RWPE2 (cell line): ENCODE data around the gene PLA2G2E.

Source experiments
- ATAC-seq: fragments of 200-7000 bp; cut with Tn5 transposase; 3 replicates; pipeline ENCODE4 v1.9.1; 2021; ENCODE audit warnings: low read depth
- DNase-seq: peaks from one replicate; pipeline ENCODE4 v3.0.0-alpha.2; 2020; ENCODE audit warnings: low spot score
- H3K27ac ChIP-seq: fragments of 450-650 bp; 2 replicates; pipeline ENCODE4 v1.5.1; 2017; ENCODE audit warnings: mild to moderate bottlenecking; ENCODE audit not compliant: poor library complexity, severe bottlenecking
- H3K27me3 ChIP-seq: fragments of 250-450 bp; sonication (Bioruptor Pico); 2 replicates; pipeline ENCODE4 v1.5.1; 2021; ENCODE audit warnings: mild to moderate bottlenecking, moderate library complexity; ENCODE audit not compliant: insufficient read depth, poor library complexity, severe bottlenecking
- H3K36me3 ChIP-seq: fragments of 250-450 bp; sonication (Bioruptor Pico); 2 replicates; pipeline ENCODE4 v1.5.1; 2020; ENCODE audit warnings: low read depth, mild to moderate bottlenecking, moderate library complexity
- H3K4me1 ChIP-seq: fragments of 250-450 bp; sonication (Bioruptor Pico); 2 replicates; pipeline ENCODE4 v1.5.1; 2021; ENCODE audit warnings: mild to moderate bottlenecking, moderate library complexity; ENCODE audit not compliant: insufficient read depth, poor library complexity, severe bottlenecking
- H3K4me3 ChIP-seq: fragments of 250-450 bp; sonication (Bioruptor Pico); 2 replicates; pipeline ENCODE4 v1.5.1; 2021; ENCODE audit warnings: mild to moderate bottlenecking, moderate library complexity; ENCODE audit not compliant: severe bottlenecking
- H3K9me3 ChIP-seq: fragments of 250-450 bp; sonication (Bioruptor Pico); 2 replicates; pipeline ENCODE4 v1.5.1; 2021; ENCODE audit warnings: mild to moderate bottlenecking, moderate library complexity; ENCODE audit not compliant: severe bottlenecking
- TF ChIP-seq, protein P1 (sequence below): fragments of 450-650 bp; IDR thresholded peaks from one replicate; pipeline ENCODE4 v1.5.1; 2017; ENCODE audit warnings: mild to moderate bottlenecking, moderate library complexity; ENCODE audit not compliant: poor library complexity, severe bottlenecking

The PLA2G2E gene

DNA sequence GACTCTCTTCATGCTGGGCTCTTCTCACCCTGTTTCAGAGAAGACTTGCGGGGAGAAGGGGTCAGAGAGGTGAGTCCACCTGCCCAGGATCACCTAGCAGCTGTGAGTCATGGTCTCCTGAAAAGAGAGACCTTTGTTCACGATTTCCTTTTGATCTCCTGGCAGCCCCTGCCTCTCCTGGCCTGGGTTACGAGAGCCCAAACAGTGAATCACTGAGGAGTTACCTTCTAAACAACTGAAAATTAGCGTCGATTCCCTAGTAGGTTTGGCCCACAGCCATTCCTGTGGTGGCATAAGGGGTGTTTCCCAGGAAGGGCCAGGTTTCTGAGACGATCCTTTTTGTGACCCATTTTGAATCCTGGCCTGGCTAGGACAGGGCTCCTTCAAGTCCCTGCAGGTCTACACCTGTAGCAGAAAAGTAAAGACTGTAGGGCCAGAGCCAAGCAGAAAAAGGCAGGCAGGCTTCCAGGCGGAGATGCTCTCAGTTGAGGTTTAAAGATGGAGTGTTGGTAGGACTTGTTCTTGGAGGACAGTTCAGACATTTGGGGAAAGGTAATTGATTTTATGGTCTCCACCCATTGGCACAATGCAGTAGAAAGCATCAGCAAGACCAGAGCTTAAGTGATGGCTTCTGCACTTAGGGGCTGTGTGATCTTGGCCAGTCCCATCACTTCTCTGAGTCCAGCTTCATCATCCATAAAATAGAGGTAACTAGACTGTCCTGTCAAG is 2.1 kb upstream of the PLA2G2E start:
- peaks cover 24% of the 10 kb centered on the region for H3K4me1 ChIP-seq
- no peaks in the 10 kb centered on the region for H3K9me3 ChIP-seq
- no peaks in the 10 kb centered on the region for H3K36me3 ChIP-seq
- TF ChIP-seq, protein P1, sequence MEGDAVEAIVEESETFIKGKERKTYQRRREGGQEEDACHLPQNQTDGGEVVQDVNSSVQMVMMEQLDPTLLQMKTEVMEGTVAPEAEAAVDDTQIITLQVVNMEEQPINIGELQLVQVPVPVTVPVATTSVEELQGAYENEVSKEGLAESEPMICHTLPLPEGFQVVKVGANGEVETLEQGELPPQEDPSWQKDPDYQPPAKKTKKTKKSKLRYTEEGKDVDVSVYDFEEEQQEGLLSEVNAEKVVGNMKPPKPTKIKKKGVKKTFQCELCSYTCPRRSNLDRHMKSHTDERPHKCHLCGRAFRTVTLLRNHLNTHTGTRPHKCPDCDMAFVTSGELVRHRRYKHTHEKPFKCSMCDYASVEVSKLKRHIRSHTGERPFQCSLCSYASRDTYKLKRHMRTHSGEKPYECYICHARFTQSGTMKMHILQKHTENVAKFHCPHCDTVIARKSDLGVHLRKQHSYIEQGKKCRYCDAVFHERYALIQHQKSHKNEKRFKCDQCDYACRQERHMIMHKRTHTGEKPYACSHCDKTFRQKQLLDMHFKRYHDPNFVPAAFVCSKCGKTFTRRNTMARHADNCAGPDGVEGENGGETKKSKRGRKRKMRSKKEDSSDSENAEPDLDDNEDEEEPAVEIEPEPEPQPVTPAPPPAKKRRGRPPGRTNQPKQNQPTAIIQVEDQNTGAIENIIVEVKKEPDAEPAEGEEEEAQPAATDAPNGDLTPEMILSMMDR: no peak
- no peak overlapping the region for H3K4me3 ChIP-seq
- peak; percentile 83 for DNase-seq
- peak; percentile 87 for ATAC-seq
- H3K27me3 ChIP-seq: no peaks in the 10 kb centered on the region
- H3K27ac ChIP-seq: peak overlapping the region; percentile 21

DNA sequence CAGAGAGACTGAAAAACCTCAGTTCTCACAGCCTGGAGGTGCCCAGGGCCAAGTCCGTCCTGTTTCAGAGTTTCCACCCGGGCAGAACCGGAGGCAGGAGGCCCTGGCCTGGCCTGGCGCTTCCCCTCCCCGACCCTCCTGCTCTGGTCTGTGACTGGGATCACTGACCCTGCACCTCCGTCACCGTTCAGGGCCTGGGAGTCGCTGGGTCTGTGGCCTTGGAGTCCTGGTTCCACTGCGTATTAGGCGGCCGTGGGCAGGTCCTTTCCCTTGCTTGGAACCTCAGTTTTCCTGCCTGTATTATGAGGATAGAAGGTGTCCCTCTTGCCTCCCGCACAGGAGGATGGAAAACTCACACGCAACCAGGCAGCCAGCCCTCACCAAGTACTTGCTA is 533 bp upstream of the PLA2G2E start:
- Histone ChIP-seq H3K9me3 (no peaks in the 10 kb centered on the region), H3K27ac (no peak overlapping the region), H3K36me3 (no peaks in the 10 kb centered on the region), H3K4me1 (peaks cover 24% of the 10 kb centered on the region), H3K27me3 (no peaks in the 10 kb centered on the region), H3K4me3 (no peak overlapping the region)
- DNase-seq: no peak
- no peak for ATAC-seq
- TF ChIP-seq, protein P1: no peak

DNA sequence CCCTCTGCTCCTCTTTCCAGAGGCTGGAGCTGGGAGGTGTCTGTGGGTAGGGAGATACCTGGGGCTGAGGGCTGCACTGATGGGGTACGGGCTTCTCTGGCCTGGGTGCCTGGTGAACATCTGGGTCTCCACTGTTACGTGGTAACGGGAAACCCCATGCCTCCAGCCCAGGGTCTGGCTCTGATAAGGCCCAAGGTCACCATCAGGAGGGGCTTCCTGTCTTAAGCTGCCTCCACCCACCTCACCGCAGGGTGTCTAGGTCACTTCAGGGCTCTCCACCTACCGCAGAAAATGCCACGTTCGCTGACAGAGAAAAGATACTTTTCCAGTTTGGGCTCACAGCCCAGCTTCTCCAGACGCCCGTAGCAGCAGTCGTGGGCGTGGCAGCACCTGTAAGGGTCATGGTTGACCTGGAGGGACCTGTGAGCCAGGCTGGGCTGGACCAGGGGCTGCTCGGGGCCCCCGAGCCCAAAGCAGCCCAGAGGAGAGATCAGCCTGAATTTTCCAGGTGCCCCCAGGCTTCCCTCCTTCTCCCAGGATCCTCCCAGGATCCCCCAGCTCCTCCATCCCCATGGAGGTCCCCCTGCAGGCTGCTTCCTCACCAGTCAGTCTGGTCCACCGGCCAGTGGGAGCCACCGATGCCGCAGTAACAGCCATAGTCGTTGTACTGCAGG is 1.3 kb downstream of the PLA2G2E start:
- Histone ChIP-seq H3K4me3 (no peak overlapping the region), H3K4me1 (peaks cover 24% of the 10 kb centered on the region), H3K27ac (no peak overlapping the region), H3K27me3 (no peaks in the 10 kb centered on the region), H3K9me3 (no peaks in the 10 kb centered on the region), H3K36me3 (no peaks in the 10 kb centered on the region)
- ATAC-seq (no peak), DNase-seq (no peak)
- TF ChIP-seq, protein P1: no peak

DNA sequence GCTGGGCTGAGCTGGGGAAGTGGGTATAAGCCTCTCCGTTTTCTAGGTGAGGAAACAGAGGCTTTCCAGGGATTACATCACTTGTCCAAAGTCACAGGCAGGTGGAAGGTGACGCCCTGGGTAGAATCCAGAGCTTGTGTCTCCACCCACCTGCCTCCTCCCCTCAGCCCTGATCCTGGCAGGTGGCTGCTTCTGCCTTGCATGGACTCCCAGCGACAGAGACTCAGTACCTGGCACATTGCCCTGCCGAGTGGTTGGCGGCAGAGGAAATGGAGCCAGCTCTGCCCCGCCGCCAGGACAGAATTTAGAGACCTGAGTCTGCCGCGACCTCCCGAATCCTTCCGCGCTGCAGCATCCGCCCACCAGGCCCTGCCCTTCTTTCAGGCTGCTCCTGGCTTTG is 2.1 kb downstream of the PLA2G2E start:
- TF ChIP-seq, protein P1: no peak
- no peak overlapping the region for H3K27ac ChIP-seq
- peaks cover 16% of the 10 kb centered on the region for H3K4me1 ChIP-seq
- no peak for DNase-seq
- no peak for ATAC-seq
- no peaks in the 10 kb centered on the region for H3K36me3 ChIP-seq
- H3K27me3 ChIP-seq: no peaks in the 10 kb centered on the region
- no peaks in the 10 kb centered on the region for H3K9me3 ChIP-seq
- no peak overlapping the region for H3K4me3 ChIP-seq

DNA sequence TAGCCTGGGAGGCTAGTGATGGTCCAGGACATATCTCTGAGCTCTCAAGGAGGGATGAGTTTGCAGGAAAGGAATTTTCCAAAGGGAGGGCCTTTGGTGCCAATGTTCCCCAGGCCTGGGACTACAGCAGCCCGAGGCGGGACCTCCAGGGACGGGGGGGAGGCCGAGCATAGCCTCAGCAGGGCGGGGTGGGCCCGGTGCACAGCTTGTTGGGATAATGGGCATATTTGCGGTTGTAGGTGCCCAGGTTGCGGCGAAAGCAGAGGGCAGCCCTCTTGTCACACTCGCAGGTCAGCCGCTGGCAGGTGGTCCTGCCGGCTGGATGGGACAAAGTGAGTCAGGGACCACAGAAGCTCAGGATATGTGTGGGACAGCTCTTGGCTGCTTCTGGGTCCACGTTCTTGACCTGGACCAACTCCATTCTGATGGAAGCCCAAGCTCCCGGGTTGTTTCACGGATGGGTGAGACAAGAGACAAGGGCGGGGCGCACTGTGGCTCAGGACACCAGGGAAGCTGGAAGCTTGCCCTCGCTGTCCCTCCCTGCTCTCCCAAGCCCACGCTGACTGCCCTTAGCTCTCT is 3.2 kb downstream of the PLA2G2E start:
- no peaks in the 10 kb centered on the region for H3K9me3 ChIP-seq
- no peaks in the 10 kb centered on the region for H3K36me3 ChIP-seq
- TF ChIP-seq, protein P1: no peak
- H3K27ac ChIP-seq: no peak overlapping the region
- DNase-seq (no peak), ATAC-seq (no peak)
- peaks cover 7% of the 10 kb centered on the region for H3K4me1 ChIP-seq
- H3K27me3 ChIP-seq: no peaks in the 10 kb centered on the region
- H3K4me3 ChIP-seq: no peak overlapping the region
